Suprapubic skin (tissue), 4 donors: ENCODE data around the gene ENTPD5.

Experiments used
- CTCF ChIP-seq, 2 donors: fragments of 200-600 bp in 1 of 2; fragments of 450-650 bp in 1 of 2; sonication (generic) in 1 of 2; IDR thresholded peaks; one replicate each; pipeline ENCODE4 v1.5.1; 2016 to 2019; ENCODE audit warnings: antibody characterized with exemption in 2 of 2, mild to moderate bottlenecking in 1 of 2, moderate library complexity in 1 of 2
- EP300 ChIP-seq: sonication (generic); formaldehyde crosslinking; IDR thresholded peaks from one replicate; pipeline ENCODE4 v1.6.1; 2017; ENCODE audit warnings: antibody characterized with exemption
- POLR2A ChIP-seq, 2 donors: fragments of 450-650 bp; IDR thresholded peaks; one replicate each; pipeline ENCODE4 v1.6.1; 2017; ENCODE audit warnings: antibody characterized with exemption in 2 of 2, mild to moderate bottlenecking in 2 of 2, moderate library complexity in 2 of 2
- POLR2AphosphoS5 ChIP-seq, 3 donors: sonication (generic); formaldehyde crosslinking; IDR thresholded peaks; one replicate each; pipeline ENCODE4 v1.6.1; 2017; ENCODE audit warnings: antibody characterized with exemption in 3 of 3

GRCh38 chr14:74008843-74009499 lies 10.1 kb downstream of the ENTPD5 start:
- TF ChIP-seq CTCF (IDR thresholded peaks at IDR 0.05) = no peak
- no peak for TF ChIP-seq POLR2AphosphoS5 (IDR thresholded peaks at IDR 0.05)
- TF ChIP-seq POLR2A (IDR thresholded peaks at IDR 0.05) = no peak
- TF ChIP-seq EP300 = no peak
